ENCODE results near the gene NGDN.

The NGDN gene

GRCh38 chr14:23437133-23438100, 32.1 kb upstream of the NGDN start:
- Histone ChIP-seq H3K9me3 (ENCODE audit: low read length) (no peaks in the 10 kb centered on the region), H4K20me1 (ENCODE audit: insufficient read depth, low read length) (no peaks in the 10 kb centered on the region), H3K36me3 (ENCODE audit: insufficient read depth, low read length) (no peaks in the 10 kb centered on the region), H3K9me2 (ENCODE audit: low read depth, low read length) (no peaks in the 10 kb centered on the region), H3K27ac (ENCODE audit: low read depth, low read length, poor library complexity, severe bottlenecking) (no peak overlapping the region), H3K4me2 (ENCODE audit: low read length) (no peak overlapping the region), H3K79me2 (ENCODE audit: insufficient read depth, low read length) (no peaks in the 10 kb centered on the region), H3K4me1 (ENCODE audit: insufficient read depth, low read length, severe bottlenecking) (no peaks in the 10 kb centered on the region), H2AFZ (ENCODE audit: low read length) (no peak overlapping the region), H3K4me3 (ENCODE audit: low read depth, low read length, poor library complexity, severe bottlenecking) (no peak overlapping the region), H3K27me3 (ENCODE audit: insufficient read depth, low read length) (peaks cover 13% of the 10 kb centered on the region), H3F3A (ENCODE audit: insufficient read depth, low read length) (no peaks in the 10 kb centered on the region), H3K9ac (ENCODE audit: low read length) (no peak overlapping the region)
- TF ChIP-seq EZH2 (IDR thresholded peaks at IDR 0.05; ENCODE audit: borderline replicate concordance, low read length) = no peak
- TF ChIP-seq CTCF (IDR thresholded peaks at IDR 0.05; ENCODE audit: low read length) = no peak

GRCh38 chr14:23438101-23438971, 31.2 kb upstream of the NGDN start:
- no peak overlapping the region for H3K4me3 ChIP-seq (ENCODE audit: low read depth, low read length, poor library complexity, severe bottlenecking)
- no peaks in the 10 kb centered on the region for H3K9me3 ChIP-seq (ENCODE audit: low read length)
- no peaks in the 10 kb centered on the region for H3K79me2 ChIP-seq (ENCODE audit: insufficient read depth, low read length)
- no peaks in the 10 kb centered on the region for H3K4me1 ChIP-seq (ENCODE audit: insufficient read depth, low read length, severe bottlenecking)
- peaks cover 13% of the 10 kb centered on the region for H3K27me3 ChIP-seq (ENCODE audit: insufficient read depth, low read length)
- no peak overlapping the region for H3K27ac ChIP-seq (ENCODE audit: low read depth, low read length, poor library complexity, severe bottlenecking)
- no peaks in the 10 kb centered on the region for H3K36me3 ChIP-seq (ENCODE audit: insufficient read depth, low read length)
- no peak overlapping the region for H3K4me2 ChIP-seq (ENCODE audit: low read length)
- H3F3A ChIP-seq (ENCODE audit: insufficient read depth, low read length) = no peaks in the 10 kb centered on the region
- no peak overlapping the region for H2AFZ ChIP-seq (ENCODE audit: low read length)
- no peak overlapping the region for H3K9ac ChIP-seq (ENCODE audit: low read length)
- H4K20me1 ChIP-seq (ENCODE audit: insufficient read depth, low read length) = no peaks in the 10 kb centered on the region
- H3K9me2 ChIP-seq (ENCODE audit: low read depth, low read length) = no peaks in the 10 kb centered on the region
- TF ChIP-seq CTCF (IDR thresholded peaks at IDR 0.05; ENCODE audit: low read length) (no peak), EZH2 (IDR thresholded peaks at IDR 0.05; ENCODE audit: borderline replicate concordance, low read length) (no peak)

GRCh38 chr14:23439107-23439835, 30.2 kb upstream of the NGDN start:
- no peaks in the 10 kb centered on the region for H3F3A ChIP-seq (ENCODE audit: insufficient read depth, low read length)
- H3K36me3 ChIP-seq (ENCODE audit: insufficient read depth, low read length) = no peaks in the 10 kb centered on the region
- no peak overlapping the region for H3K4me2 ChIP-seq (ENCODE audit: low read length)
- H2AFZ ChIP-seq (ENCODE audit: low read length) = no peak overlapping the region
- no peak overlapping the region for H3K4me3 ChIP-seq (ENCODE audit: low read depth, low read length, poor library complexity, severe bottlenecking)
- no peaks in the 10 kb centered on the region for H3K9me2 ChIP-seq (ENCODE audit: low read depth, low read length)
- TF ChIP-seq EZH2 (IDR thresholded peaks at IDR 0.05; ENCODE audit: borderline replicate concordance, low read length) (no peak), CTCF (IDR thresholded peaks at IDR 0.05; ENCODE audit: low read length) (no peak)
- H3K27me3 ChIP-seq (ENCODE audit: insufficient read depth, low read length) = peaks cover 13% of the 10 kb centered on the region
- H3K9me3 ChIP-seq (ENCODE audit: low read length) = no peaks in the 10 kb centered on the region
- H3K79me2 ChIP-seq (ENCODE audit: insufficient read depth, low read length) = no peaks in the 10 kb centered on the region
- no peak overlapping the region for H3K9ac ChIP-seq (ENCODE audit: low read length)
- H4K20me1 ChIP-seq (ENCODE audit: insufficient read depth, low read length) = no peaks in the 10 kb centered on the region
- no peak overlapping the region for H3K27ac ChIP-seq (ENCODE audit: low read depth, low read length, poor library complexity, severe bottlenecking)
- no peaks in the 10 kb centered on the region for H3K4me1 ChIP-seq (ENCODE audit: insufficient read depth, low read length, severe bottlenecking)

All from OCI-LY1 (cell line).